ENCODE results near the gene NR1H3.

NR1H3 gene

GRCh38 chr11:47264521-47264920 lies 6.7 kb downstream of the NR1H3 start:
- peaks cover 0 to 10% of the 10 kb centered on the region in 2 experiments for H3K36me3 ChIP-seq (ENCODE audit: control insufficient read depth in 1 of 2, insufficient read depth in 2 of 2, low read depth in 1 of 2, low read length in 2 of 2)
- H3K27ac ChIP-seq (ENCODE audit: low read length, poor library complexity, severe bottlenecking): no peak overlapping the region
- no peaks in the 10 kb centered on the region for H3K79me1 ChIP-seq (replicated peaks; ENCODE audit: low read length, poor library complexity, severe bottlenecking)
- H3K18ac ChIP-seq (ENCODE audit: low read depth in 1 of 2, low read length in 2 of 2): peak overlapping the region in 1 of 2 experiments; percentile 76
- 64% methylated on average over 4 of the region's 4 CpGs for WGBS
- no peak overlapping the region for H4K8ac ChIP-seq (ENCODE audit: low read length)
- H3K4me3 ChIP-seq (ENCODE audit: insufficient read depth in 1 of 2, low read depth in 1 of 2, low read length in 2 of 2): no peak overlapping the region
- H3K23ac ChIP-seq (ENCODE audit: low read length in 2 of 2): no peak overlapping the region
- peak overlapping the region; percentile 11 for H2BK120ac ChIP-seq (ENCODE audit: low read depth, low read length)
- H2BK15ac ChIP-seq (ENCODE audit: low read depth, poor library complexity, severe bottlenecking): no peak overlapping the region
- peaks cover 22% of the 10 kb centered on the region for H3K4me1 ChIP-seq (ENCODE audit: control insufficient read depth, insufficient read depth, low read depth, low read length)
- no peak overlapping the region for H3K14ac ChIP-seq (ENCODE audit: low read length in 2 of 2)
- DNase-seq: no peak
- no peak overlapping the region for H3K4me2 ChIP-seq (ENCODE audit: low read length, poor library complexity, severe bottlenecking)
- no peak overlapping the region for H2BK5ac ChIP-seq (ENCODE audit: low read depth, low read length, poor library complexity, severe bottlenecking)
- H2BK12ac ChIP-seq (ENCODE audit: low read length in 2 of 2): peak overlapping the region; percentile 2 to 94
- H4K91ac ChIP-seq (ENCODE audit: low read length): no peak overlapping the region
- no peak overlapping the region for H2AFZ ChIP-seq (ENCODE audit: low read depth, low read length)
- no peak overlapping the region for H3K9ac ChIP-seq (ENCODE audit: low read length)
- H2AK5ac ChIP-seq (ENCODE audit: low read length, severe bottlenecking): peak overlapping the region; percentile 10
- peak overlapping the region in 1 of 2 experiments; percentile 9 for H3K4ac ChIP-seq (ENCODE audit: low read depth in 1 of 2, low read length in 2 of 2)
- no peaks in the 10 kb centered on the region for H3K9me3 ChIP-seq (ENCODE audit: control insufficient read depth, low read length)
- H3K27me3 ChIP-seq (ENCODE audit: control insufficient read depth in 1 of 2, insufficient read depth in 1 of 2, low read length in 2 of 2): no peaks in the 10 kb centered on the region

DNA sequence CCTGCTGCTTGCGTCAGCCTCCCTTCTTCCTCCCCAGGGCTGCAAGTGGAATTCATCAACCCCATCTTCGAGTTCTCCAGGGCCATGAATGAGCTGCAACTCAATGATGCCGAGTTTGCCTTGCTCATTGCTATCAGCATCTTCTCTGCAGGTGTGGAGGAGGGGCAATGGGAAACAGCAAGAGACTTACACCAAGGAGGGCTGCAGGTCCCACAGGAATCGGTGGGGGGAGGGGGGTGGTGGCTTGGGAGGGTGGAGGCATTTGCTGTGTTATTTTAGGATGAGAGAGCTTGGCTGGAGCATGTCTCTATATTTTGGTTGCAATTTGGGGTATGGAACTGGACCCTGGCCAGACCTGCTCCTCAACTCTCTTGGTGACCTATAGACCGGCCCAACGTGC lies 10.1 kb downstream of the NR1H3 start:
- Histone ChIP-seq H3K27ac (ENCODE audit: low read length, poor library complexity, severe bottlenecking) (peak overlapping the region; percentile 99), H3K4ac (ENCODE audit: low read depth in 1 of 2, low read length in 2 of 2) (peak overlapping the region in 1 of 2 experiments; percentile 79), H3K4me3 (ENCODE audit: insufficient read depth in 1 of 2, low read depth in 1 of 2, low read length in 2 of 2) (no peak overlapping the region), H3K79me1 (replicated peaks; ENCODE audit: low read length, poor library complexity, severe bottlenecking) (peaks cover 3% of the 10 kb centered on the region), H3K14ac (ENCODE audit: low read length in 2 of 2) (no peak overlapping the region), H4K8ac (ENCODE audit: low read length) (peak overlapping the region; percentile 98), H3K23ac (ENCODE audit: low read length in 2 of 2) (no peak overlapping the region), H2BK15ac (ENCODE audit: low read depth, poor library complexity, severe bottlenecking) (peak overlapping the region; percentile 73), H4K91ac (ENCODE audit: low read length) (peak overlapping the region; percentile 91), H3K36me3 (ENCODE audit: control insufficient read depth in 1 of 2, insufficient read depth in 2 of 2, low read depth in 1 of 2, low read length in 2 of 2) (no peaks in the 10 kb centered on the region), H3K18ac (ENCODE audit: low read depth in 1 of 2, low read length in 2 of 2) (peak overlapping the region; percentile 74 to 95), H3K27me3 (ENCODE audit: control insufficient read depth in 1 of 2, insufficient read depth in 1 of 2, low read length in 2 of 2) (no peaks in the 10 kb centered on the region), H2BK5ac (ENCODE audit: low read depth, low read length, poor library complexity, severe bottlenecking) (no peak overlapping the region), H3K4me2 (ENCODE audit: low read length, poor library complexity, severe bottlenecking) (no peak overlapping the region), H3K9me3 (ENCODE audit: control insufficient read depth, low read length) (no peaks in the 10 kb centered on the region), H3K9ac (ENCODE audit: low read length) (no peak overlapping the region), H2AFZ (ENCODE audit: low read depth, low read length) (no peak overlapping the region), H3K4me1 (ENCODE audit: control insufficient read depth, insufficient read depth, low read depth, low read length) (peaks cover 21% of the 10 kb centered on the region), H2BK120ac (ENCODE audit: low read depth, low read length) (peak overlapping the region; percentile 88), H2BK12ac (ENCODE audit: low read length in 2 of 2) (peak overlapping the region; percentile 72 to 84), H2AK5ac (ENCODE audit: low read length, severe bottlenecking) (peak overlapping the region; percentile 50)
- no peak for DNase-seq
- 71% methylated on average over 6 of the region's 6 CpGs for WGBS

DNA sequence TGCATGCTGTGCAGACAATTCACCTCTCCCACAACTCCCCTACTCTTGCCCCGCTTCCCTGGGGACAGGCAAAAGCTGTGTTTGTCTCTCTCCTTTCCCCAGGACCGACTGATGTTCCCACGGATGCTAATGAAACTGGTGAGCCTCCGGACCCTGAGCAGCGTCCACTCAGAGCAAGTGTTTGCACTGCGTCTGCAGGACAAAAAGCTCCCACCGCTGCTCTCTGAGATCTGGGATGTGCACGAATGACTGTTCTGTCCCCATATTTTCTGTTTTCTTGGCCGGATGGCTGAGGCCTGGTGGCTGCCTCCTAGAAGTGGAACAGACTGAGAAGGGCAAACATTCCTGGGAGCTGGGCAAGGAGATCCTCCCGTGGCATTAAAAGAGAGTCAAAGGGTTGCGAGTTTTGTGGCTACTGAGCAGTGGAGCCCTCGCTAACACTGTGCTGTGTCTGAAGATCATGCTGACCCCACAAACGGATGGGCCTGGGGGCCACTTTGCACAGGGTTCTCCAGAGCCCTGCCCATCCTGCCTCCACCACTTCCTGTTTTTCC lies 10.7 kb downstream of the NR1H3 start:
- Histone ChIP-seq H3K14ac (ENCODE audit: low read length in 2 of 2) (no peak overlapping the region), H2BK12ac (ENCODE audit: low read length in 2 of 2) (peak overlapping the region; percentile 72 to 84), H3K9me3 (ENCODE audit: control insufficient read depth, low read length) (no peaks in the 10 kb centered on the region), H4K8ac (ENCODE audit: low read length) (peak overlapping the region; percentile 98), H3K36me3 (ENCODE audit: control insufficient read depth in 1 of 2, insufficient read depth in 2 of 2, low read depth in 1 of 2, low read length in 2 of 2) (no peaks in the 10 kb centered on the region), H3K27me3 (ENCODE audit: control insufficient read depth in 1 of 2, insufficient read depth in 1 of 2, low read length in 2 of 2) (no peaks in the 10 kb centered on the region), H3K27ac (ENCODE audit: low read length, poor library complexity, severe bottlenecking) (peak overlapping the region; percentile 99), H2BK5ac (ENCODE audit: low read depth, low read length, poor library complexity, severe bottlenecking) (peak overlapping the region; percentile 68), H4K91ac (ENCODE audit: low read length) (peak overlapping the region; percentile 91), H3K9ac (ENCODE audit: low read length) (peak overlapping the region; percentile 76), H2AFZ (ENCODE audit: low read depth, low read length) (no peak overlapping the region), H3K79me1 (replicated peaks; ENCODE audit: low read length, poor library complexity, severe bottlenecking) (peaks cover 3% of the 10 kb centered on the region), H3K4me1 (ENCODE audit: control insufficient read depth, insufficient read depth, low read depth, low read length) (peaks cover 21% of the 10 kb centered on the region), H3K4me2 (ENCODE audit: low read length, poor library complexity, severe bottlenecking) (peak overlapping the region; percentile 43), H2BK120ac (ENCODE audit: low read depth, low read length) (peak overlapping the region; percentile 88), H3K18ac (ENCODE audit: low read depth in 1 of 2, low read length in 2 of 2) (peak overlapping the region; percentile 74 to 95), H3K4ac (ENCODE audit: low read depth in 1 of 2, low read length in 2 of 2) (peak overlapping the region; percentile 79 to 80), H3K4me3 (ENCODE audit: insufficient read depth in 1 of 2, low read depth in 1 of 2, low read length in 2 of 2) (peak overlapping the region in 1 of 2 experiments; percentile 69), H3K23ac (ENCODE audit: low read length in 2 of 2) (peak overlapping the region in 1 of 2 experiments; percentile 17), H2BK15ac (ENCODE audit: low read depth, poor library complexity, severe bottlenecking) (no peak overlapping the region), H2AK5ac (ENCODE audit: low read length, severe bottlenecking) (peak overlapping the region; percentile 63)
- WGBS: 35% methylated on average over 13 of the region's 13 CpGs
- DNase-seq: no peak

GRCh38 chr11:47269002-47269828 lies 11.4 kb downstream of the NR1H3 start:
- Histone ChIP-seq H3K36me3 (ENCODE audit: control insufficient read depth in 1 of 2, insufficient read depth in 2 of 2, low read depth in 1 of 2, low read length in 2 of 2) (no peaks in the 10 kb centered on the region), H2BK12ac (ENCODE audit: low read length in 2 of 2) (peak overlapping the region; percentile 82 to 99), H3K23ac (ENCODE audit: low read length in 2 of 2) (peak overlapping the region; percentile 63 to 79), H3K4ac (ENCODE audit: low read depth in 1 of 2, low read length in 2 of 2) (peak overlapping the region; percentile 97 to 98), H2AFZ (ENCODE audit: low read depth, low read length) (peak overlapping the region; percentile 90), H3K9me3 (ENCODE audit: control insufficient read depth, low read length) (no peaks in the 10 kb centered on the region), H3K9ac (ENCODE audit: low read length) (peak overlapping the region; percentile 91), H3K4me3 (ENCODE audit: insufficient read depth in 1 of 2, low read depth in 1 of 2, low read length in 2 of 2) (peak overlapping the region; percentile 79 to 83), H3K4me2 (ENCODE audit: low read length, poor library complexity, severe bottlenecking) (peak overlapping the region; percentile 89), H4K8ac (ENCODE audit: low read length) (peak overlapping the region; percentile 98), H3K18ac (ENCODE audit: low read depth in 1 of 2, low read length in 2 of 2) (peak overlapping the region; percentile 95 to 100), H2BK5ac (ENCODE audit: low read depth, low read length, poor library complexity, severe bottlenecking) (peak overlapping the region; percentile 92), H4K91ac (ENCODE audit: low read length) (peak overlapping the region; percentile 100), H3K27ac (ENCODE audit: low read length, poor library complexity, severe bottlenecking) (peak overlapping the region; percentile 99), H2BK15ac (ENCODE audit: low read depth, poor library complexity, severe bottlenecking) (peak overlapping the region; percentile 99), H3K27me3 (ENCODE audit: control insufficient read depth in 1 of 2, insufficient read depth in 1 of 2, low read length in 2 of 2) (no peaks in the 10 kb centered on the region), H3K14ac (ENCODE audit: low read length in 2 of 2) (peak overlapping the region in 1 of 2 experiments; percentile 92), H3K4me1 (ENCODE audit: control insufficient read depth, insufficient read depth, low read depth, low read length) (peaks cover 21% of the 10 kb centered on the region), H2AK5ac (ENCODE audit: low read length, severe bottlenecking) (peak overlapping the region; percentile 38), H2BK120ac (ENCODE audit: low read depth, low read length) (peak overlapping the region; percentile 99), H3K79me1 (replicated peaks; ENCODE audit: low read length, poor library complexity, severe bottlenecking) (peaks cover 6% of the 10 kb centered on the region)
- peak; percentile 93 for DNase-seq
- under 1% methylated on average over 46 of the region's 52 CpGs for WGBS

Data from mesenchymal stem cell (in vitro differentiated cells and primary cell).